Stomach (tissue), 9 donors: ENCODE results near the gene CYB5A. TPM values are rescaled to one million over a fixed set of nuclear protein-coding genes. Genes with fewer than 3 reads are reported as not detected.

Source experiments
- DNase-seq, 2 donors: peaks; one replicate each; pipeline versions ENCODE4 v3.0.0 to v3.0.0-alpha.2; 2013 to 2019
- H3K27ac ChIP-seq, 5 donors: fragments of 200-600 bp in 4 of 5; sonication (generic) in 4 of 5; one replicate each; pipeline ENCODE4 v1.5.1; 2013 to 2019; ENCODE audit warnings: mild to moderate bottlenecking in 1 of 5, moderate library complexity in 1 of 5
- H3K27me3 ChIP-seq, 3 donors: fragments of 200-600 bp; sonication (generic); one replicate each; pipeline ENCODE4 v1.5.1; 2017 to 2019; ENCODE audit warnings: mixed run types in 1 of 3
- H3K36me3 ChIP-seq, 4 donors: fragments of 200-600 bp; sonication (generic); 1 replicate in 3 of 4; 2 replicates in 1 of 4; pipeline ENCODE4 v1.5.1; 2016 to 2019
- H3K4me1 ChIP-seq, 4 donors: fragments of 200-600 bp; sonication (generic); one replicate each; pipeline ENCODE4 v1.5.1; 2016 to 2019
- H3K4me3 ChIP-seq, 4 donors: fragments of 200-600 bp; sonication (generic) in 3 of 4; one replicate each; pipeline ENCODE4 v1.5.1; 2016 to 2019; ENCODE audit warnings: mild to moderate bottlenecking in 1 of 4
- H3K9me3 ChIP-seq, 4 donors: fragments of 200-600 bp; sonication (generic); one replicate each; pipeline ENCODE4 v1.5.1; 2016 to 2019
- CTCF ChIP-seq, 7 experiments: fragments of 450-650 bp in 4 of 7; fragments of 200-600 bp in 3 of 7; sonication (generic) in 3 of 7; IDR thresholded peaks; one replicate each; pipeline ENCODE4 v1.5.1; 2016 to 2019; ENCODE audit warnings: antibody characterized with exemption in 7 of 7, control low read depth in 2 of 7, mild to moderate bottlenecking in 1 of 7
- EP300 ChIP-seq: sonication (generic); formaldehyde crosslinking; IDR thresholded peaks from one replicate; pipeline ENCODE4 v1.6.1; 2017; ENCODE audit warnings: antibody characterized with exemption
- POLR2A ChIP-seq, 4 donors: fragments of 450-650 bp; IDR thresholded peaks; one replicate each; pipeline ENCODE4 v1.6.1; 2016; ENCODE audit warnings: antibody characterized with exemption in 4 of 4, control low read depth in 2 of 4, mild to moderate bottlenecking in 1 of 4, moderate library complexity in 1 of 4
- POLR2AphosphoS5 ChIP-seq, 3 donors: sonication (generic); formaldehyde crosslinking; IDR thresholded peaks; one replicate each; pipeline ENCODE4 v1.6.1; 2016; ENCODE audit warnings: antibody characterized with exemption in 3 of 3
- WGBS, 5 donors: extraction: QIAGEN DNeasy Blood & Tissue Kit in 3 of 5; methylation state at CpG; one replicate each; pipeline versions ENCODE4 v1.1.5 to v1.1.7; 2013 to 2018; 5-methylcytosine and 5-hydroxymethylcytosine counted together
- intact Hi-C: fragments of 100-400 bp; cut with DNase I; formaldehyde crosslinking; loops from one replicate; pipeline ENCODE4 v1.15.1; 2023; ENCODE audit warnings: low total_unique reads
- polyA plus RNA-seq, 3 donors: library from polyadenylated mRNA; stranded (reverse); fragments of 200-250 nt; gene quantifications; one replicate each; pipeline ENCODE4 v1.2.3, GENCODE V29; 2013
- total RNA-seq, 5 donors: library from RNA; depleted of rRNA; stranded (reverse); fragments of >200 nt; gene quantifications; one replicate each; pipeline versions ENCODE4 v1.1.0 to v1.2.3, GENCODE V29; 2014 to 2016
- donor health status: healthy with polysubstance abuse.
- donor health status: Bipolar disorder and iron deficiency.
- donor health status: healthy.

The CYB5A gene
- total and polyA plus RNA-seq, 8 donors, result 75.9 to 450 (median 114) TPM

- Histone ChIP-seq H3K36me3 (no peaks in the 10 kb centered on the region), H3K4me3 (no peak overlapping the region), H3K27me3 (no peaks in the 10 kb centered on the region), H3K9me3 (no peaks in the 10 kb centered on the region), H3K4me1 (peaks cover 28 to 64% (median 45%) of the 10 kb centered on the region in 4 donors), H3K27ac (peak overlapping the region; percentile 45 to 93 (median 90))
- TF ChIP-seq POLR2AphosphoS5 (IDR thresholded peaks at IDR 0.05), result peak in 2 of 3 donors; percentile 52 to 57
- no peak for TF ChIP-seq POLR2A (IDR thresholded peaks at IDR 0.05)
- TF ChIP-seq CTCF (IDR thresholded peaks at IDR 0.05), result peak in 1 of 7 experiments; percentile 15
- 53 to 72% (median 68%) methylated on average over 7 of the region's 7 CpGs for WGBS, 5 donors
- intact Hi-C loops, result no loop called here
- peak; percentile 34 to 80 for DNase-seq
These were observed 60.6 kb downstream of the CYB5A start for GRCh38 chr18:74230922-74231714.

- no peaks in the 10 kb centered on the region for H3K9me3 ChIP-seq
- no peaks in the 10 kb centered on the region for H3K27me3 ChIP-seq
- H3K4me1 ChIP-seq, result peaks cover 27 to 60% (median 43%) of the 10 kb centered on the region in 4 donors
- peak overlapping the region; percentile 57 to 93 (median 81) for H3K27ac ChIP-seq
- H3K4me3 ChIP-seq, result no peak overlapping the region
- peak in 1 of 2 donors; percentile 56 for DNase-seq
- 40 to 74% (median 55%) methylated on average over 7 to 10 of the region's 10 CpGs for WGBS, 5 donors
- H3K36me3 ChIP-seq, result no peaks in the 10 kb centered on the region
- TF ChIP-seq EP300 (no peak), CTCF (IDR thresholded peaks at IDR 0.05) (no peak), POLR2A (IDR thresholded peaks at IDR 0.05) (no peak), POLR2AphosphoS5 (IDR thresholded peaks at IDR 0.05) (peak in 1 of 3 donors; percentile 48)
- intact Hi-C loops, result no loop called here
These were observed 61.9 kb downstream of the CYB5A start for GRCh38 chr18:74229891-74230290.

GRCh38 chr18:74229005-74229404, 62.8 kb downstream of the CYB5A start:
- no peaks in the 10 kb centered on the region for H3K27me3 ChIP-seq
- H3K4me3 ChIP-seq, result no peak overlapping the region
- no peaks in the 10 kb centered on the region for H3K36me3 ChIP-seq
- peaks cover 19 to 55% (median 41%) of the 10 kb centered on the region in 4 donors for H3K4me1 ChIP-seq
- 55 to 81% (median 73%) methylated on average over 3 of the region's 3 CpGs for WGBS, 5 donors
- no peak for TF ChIP-seq CTCF (IDR thresholded peaks at IDR 0.05)
- no peak for TF ChIP-seq POLR2A (IDR thresholded peaks at IDR 0.05)
- TF ChIP-seq POLR2AphosphoS5 (IDR thresholded peaks at IDR 0.05), result peak in 2 of 3 donors; percentile 35 to 44
- peak overlapping the region; percentile 29 to 93 (median 74) for H3K27ac ChIP-seq
- no peaks in the 10 kb centered on the region for H3K9me3 ChIP-seq
- intact Hi-C loops, result no loop called here
- peak; percentile 36 to 40 for DNase-seq

- TF ChIP-seq POLR2A (IDR thresholded peaks at IDR 0.05) (no peak), POLR2AphosphoS5 (IDR thresholded peaks at IDR 0.05) (no peak), CTCF (IDR thresholded peaks at IDR 0.05) (no peak), EP300 (no peak)
- no peak for DNase-seq
- H3K27ac ChIP-seq, result peak overlapping the region; percentile 20 to 93 (median 37)
- H3K4me3 ChIP-seq, result no peak overlapping the region
- H3K36me3 ChIP-seq, result no peaks in the 10 kb centered on the region
- peaks cover 12 to 48% (median 40%) of the 10 kb centered on the region in 4 donors for H3K4me1 ChIP-seq
- intact Hi-C loops, result no loop called here
- no peaks in the 10 kb centered on the region for H3K9me3 ChIP-seq
- 72 to 83% (median 77%) methylated on average over 5 of the region's 5 CpGs for WGBS, 5 donors
- H3K27me3 ChIP-seq, result no peaks in the 10 kb centered on the region
These were observed 63.5 kb downstream of the CYB5A start for GRCh38 chr18:74228312-74228711.
